HG02588 (cell line): ENCODE measurements around the gene PMEPA1.
"Not testable (repeated sequence)": the region's sequence is repeated elsewhere in the genome, so short reads cannot be mapped to it uniquely, and the experiment has no call there.

Experiments
- ATAC-seq: cut with Tn5 transposase; IDR thresholded peaks from one replicate; pipeline ENCODE4 v1.9.1; 2021; ENCODE audit warnings: mild to moderate bottlenecking, moderate library complexity; ENCODE audit not compliant: unreplicated experiment

The PMEPA1 gene

DNA sequence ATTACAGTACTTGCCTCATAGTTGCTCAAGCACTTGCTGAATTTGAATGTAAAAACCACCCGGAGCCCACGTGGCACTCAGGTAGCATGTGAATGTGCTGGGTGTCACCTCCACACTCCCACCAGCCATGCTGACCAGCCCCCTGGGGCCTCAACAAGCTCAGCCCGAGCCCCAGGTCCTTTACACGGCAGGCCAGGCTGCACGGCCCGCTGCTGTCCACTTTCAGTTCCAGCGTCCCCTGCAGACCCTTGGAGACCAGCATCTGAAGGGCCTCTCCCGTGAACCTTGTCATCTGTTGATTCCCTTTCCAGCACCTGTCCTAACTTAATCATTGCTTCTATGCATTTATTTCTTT lies 56.3 kb downstream of the PMEPA1 start:
- ATAC-seq: no peak

DNA sequence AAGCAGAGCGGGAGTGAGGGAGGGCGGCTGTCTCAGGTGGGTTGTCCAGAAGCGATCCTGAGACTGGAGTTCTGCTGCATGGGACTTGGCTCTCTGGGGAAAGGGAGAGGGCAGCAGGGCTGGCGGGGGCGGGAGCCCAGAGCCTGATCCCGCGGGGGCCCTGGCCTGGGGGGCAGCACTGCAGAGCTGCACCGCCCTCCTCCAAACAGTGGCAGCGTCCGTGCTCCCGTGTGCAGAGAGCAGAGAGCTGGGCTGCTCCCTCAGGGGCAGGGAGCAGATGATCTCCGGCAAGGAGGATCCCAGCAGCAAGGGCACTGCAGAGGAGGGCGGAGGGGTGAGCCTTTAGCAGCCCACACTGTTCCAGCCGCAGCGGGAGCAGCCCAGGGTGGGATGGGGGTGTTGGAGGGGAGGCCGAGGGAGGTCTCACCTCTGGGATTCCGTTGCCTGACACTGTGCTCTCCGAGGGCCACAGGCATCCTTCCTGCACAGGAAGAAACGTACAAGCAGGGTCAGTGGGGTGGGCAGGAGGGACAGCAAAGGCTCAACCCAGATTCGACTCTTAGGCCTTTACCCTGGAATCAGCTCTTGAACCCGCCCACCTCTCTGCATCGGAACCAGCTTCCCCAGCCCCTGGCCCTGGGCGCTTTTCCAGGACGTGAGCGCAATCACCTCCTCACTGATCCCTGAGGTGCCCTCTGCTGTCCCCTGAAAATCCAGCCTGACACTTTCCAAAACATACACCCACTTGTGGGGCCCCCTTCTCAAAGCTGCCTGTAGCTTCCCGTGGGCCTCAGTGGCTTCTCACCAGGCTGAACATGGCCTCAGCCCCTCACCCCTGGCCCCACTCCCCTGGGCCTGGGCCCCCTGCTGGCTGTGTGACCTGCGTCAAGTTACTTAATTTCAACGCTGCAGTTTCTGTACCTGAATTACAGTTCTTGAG lies 56.9 kb downstream of the PMEPA1 start:
- ATAC-seq: no peak

DNA sequence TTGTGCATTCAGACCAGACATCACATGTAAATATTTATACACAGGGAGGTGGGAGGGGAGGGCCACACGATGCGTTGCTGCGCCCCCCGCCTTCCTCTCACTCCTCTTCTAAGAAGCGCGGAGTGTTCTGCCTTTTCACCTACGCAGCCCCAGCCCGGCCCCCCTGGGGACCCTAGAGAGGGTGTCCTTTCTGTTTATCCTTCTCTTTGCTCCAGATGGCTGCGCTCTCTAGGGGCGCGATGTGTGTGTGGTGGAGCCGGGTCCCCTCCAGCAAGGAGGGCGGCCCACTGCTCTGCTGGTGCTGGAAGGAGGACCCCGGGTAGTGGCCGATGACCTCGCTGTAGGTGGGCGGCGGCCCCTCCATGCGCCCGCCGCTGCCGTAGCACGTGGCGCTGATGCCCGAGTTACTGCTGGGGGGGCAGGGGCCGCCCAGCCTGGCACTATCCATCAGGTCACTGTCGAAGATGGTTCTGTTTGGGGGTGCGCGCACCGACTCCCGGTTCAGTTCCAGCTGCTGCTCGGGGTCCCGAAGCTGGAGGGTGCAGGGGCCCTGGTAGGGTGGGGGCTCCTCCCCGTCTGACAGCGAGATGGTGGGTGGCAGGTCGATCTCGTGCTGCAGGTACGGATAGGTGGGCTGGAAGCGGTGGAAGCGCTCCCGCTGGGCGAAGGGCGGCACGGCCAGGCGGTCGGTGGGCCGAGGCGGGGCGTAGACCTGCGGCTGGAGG lies 57.8 kb downstream of the PMEPA1 start:
- ATAC-seq: no peak

DNA sequence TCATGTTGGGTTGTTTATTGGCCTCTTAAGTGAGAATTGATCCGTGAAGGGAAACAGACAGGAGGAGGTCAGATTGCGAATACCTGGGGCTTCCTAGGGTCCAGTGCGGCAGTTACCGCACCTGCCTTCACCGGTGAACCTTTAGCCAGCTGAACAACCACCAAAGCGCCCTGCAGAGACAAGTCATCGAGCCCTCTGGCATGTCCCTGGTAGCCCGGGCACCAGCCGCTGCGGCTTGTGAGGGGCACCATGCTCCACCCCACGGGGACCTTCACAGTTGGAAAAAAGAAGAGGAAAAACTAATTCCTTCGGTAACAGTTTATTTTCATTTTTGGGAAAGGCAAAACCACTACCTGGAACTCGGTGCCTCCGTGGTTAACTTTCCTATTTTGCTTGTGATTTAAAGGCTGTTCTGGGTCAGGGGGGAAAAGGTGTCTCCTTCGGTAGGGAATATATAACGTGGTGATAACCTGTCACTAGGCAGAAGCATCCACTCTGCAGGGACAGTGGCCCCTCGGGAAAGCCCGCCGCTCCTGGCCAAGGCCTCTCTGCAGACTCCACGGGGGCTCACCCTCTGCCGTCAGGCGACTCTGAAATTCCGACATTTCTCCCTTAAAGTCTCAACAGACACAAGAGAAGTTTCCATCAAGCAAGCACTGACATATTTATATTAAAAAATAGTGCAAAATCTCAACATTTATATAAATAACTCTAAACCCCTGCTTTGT lies 58.9 kb downstream of the PMEPA1 start:
- no peak for ATAC-seq

- no peak for ATAC-seq
Observed at GRCh38 chr20:57650266-57650665, 59.5 kb downstream of the PMEPA1 start.

GRCh38 chr20:57649617-57650015 lies 60.2 kb downstream of the PMEPA1 start:
- ATAC-seq: no peak

GRCh38 chr20:57648878-57649616 lies 60.8 kb downstream of the PMEPA1 start:
- no peak for ATAC-seq

DNA sequence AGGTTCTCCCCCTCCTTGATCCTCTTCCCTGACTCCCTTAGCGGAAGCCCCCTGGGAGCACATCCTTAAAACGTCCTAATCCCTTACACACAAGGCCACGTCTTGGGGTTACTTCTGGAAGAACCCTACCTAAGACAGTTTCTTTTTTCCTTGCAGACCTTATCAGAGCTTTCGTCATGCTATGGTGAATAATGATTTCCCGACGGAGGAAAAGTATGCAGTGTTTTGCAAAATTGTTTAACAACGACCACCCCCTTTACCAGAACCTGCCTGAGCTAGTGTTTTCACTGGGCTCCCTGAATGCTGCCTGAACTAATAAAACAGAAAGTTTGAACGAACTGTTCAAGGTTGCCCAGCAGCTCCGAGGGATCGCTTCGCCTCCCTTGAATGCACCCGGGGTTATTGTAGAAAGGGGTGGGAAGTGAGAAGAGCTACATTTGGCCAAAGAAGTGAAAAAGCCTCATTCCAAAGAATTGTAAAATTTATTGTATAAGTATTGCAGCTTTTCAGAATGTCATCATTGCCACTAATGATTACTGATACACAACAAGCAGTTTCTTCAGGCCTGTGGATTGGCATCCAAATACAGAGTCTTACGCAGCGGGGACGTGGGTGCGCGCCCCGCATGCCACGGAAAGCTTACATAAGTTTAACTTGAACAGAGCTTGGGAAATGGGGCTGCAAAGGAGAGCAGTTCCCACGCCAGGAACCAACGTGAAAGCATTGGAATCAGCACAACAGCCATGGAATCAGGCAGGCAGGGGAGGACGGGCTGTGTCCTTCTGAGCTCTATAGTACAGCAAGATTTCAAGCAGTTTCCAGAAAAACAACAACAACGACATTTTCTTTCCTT lies 61.7 kb downstream of the PMEPA1 start:
- no peak for ATAC-seq

DNA sequence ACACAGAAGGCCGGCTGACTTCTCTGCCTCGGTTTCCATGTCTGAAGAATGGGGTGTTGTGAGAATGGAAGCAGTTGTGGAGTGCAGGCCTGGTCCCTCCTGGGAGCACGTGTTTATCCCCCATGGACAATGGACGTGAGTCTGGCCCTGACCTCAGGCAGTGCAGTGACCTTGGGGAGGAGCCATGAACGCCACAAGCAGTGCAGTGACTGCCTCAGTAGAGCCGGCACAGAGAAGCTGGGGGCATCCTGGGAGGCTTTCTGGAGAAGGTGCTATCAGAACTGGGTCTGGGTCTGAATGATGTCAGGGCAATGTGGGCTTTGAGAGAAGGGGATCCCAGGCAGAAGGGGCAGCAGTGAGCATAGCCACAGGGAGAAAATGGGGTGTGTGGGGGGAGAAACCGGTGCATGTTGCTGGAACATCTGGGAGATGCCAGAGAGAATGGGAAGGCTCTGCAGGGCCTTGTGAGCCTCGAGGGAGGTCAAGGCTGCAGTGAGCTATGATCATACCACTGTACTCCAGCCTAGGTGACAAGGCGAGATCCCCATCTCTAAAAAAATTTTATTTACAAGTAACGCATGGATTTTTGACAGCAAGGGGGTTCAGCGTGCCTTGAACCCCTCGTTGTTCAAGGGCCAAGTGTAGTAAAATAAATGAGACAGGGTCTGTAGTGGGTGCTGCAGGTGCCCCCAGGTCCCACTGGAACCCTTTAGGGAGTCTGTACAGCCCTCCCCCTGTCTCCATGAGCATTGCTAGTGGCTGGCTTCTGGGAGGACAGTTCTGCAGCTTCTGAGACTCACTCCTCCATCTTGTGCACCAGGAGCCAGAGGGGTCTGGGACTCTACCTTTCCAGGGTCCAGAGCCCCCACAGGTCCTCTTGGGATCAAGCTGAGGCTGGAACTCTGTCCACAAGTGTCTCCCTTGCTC lies 62.5 kb downstream of the PMEPA1 start:
- no peak for ATAC-seq

DNA sequence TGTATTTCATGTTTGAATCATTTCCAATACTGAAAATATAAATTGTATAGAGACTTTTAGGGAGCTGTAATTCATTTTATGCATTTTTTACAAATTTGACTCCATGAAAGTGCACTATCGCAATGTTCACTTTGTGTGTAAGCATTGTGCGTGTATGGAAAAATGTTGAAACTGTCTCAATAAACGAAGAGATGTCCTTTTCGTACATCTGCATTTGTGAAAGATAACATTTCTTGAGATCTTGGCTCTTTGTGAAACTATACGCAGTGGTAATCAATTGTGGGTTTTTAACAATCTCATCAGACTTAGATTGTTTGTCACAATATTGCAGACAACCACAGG lies 70.9 kb downstream of the PMEPA1 start:
- no peak for ATAC-seq

DNA sequence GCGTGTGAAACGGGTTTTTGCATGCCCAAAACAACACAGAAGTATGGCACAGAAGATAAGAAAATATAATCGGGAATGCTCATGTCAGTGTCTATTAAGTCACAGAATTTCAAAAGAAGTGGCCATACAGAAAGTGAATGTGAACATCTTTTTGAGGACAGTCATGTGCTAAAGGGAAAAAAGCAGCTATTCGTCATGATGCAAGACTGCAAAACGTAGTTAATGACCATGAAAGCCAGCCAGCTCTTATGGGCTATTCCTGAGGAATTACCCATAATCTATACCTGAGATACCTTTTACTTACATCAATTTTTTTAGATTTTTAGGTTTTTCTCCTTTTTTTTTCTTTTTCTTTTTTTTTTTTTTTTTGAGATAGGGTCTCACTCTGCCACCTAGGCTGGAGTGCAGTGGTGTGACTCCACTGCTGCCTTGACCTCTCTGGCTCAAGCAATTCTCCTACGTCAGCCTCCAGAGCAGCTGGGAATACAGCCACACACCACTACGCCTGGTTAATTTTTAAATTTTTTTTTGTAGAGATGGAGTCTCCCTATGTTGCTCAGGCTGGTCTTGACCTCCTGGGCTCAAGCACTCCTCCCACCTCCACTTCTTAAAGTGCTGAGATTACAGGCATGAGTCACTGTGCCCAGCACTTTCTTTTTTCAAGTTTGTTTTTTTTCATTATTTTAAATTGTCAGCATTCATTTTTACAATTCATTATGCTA lies 71.5 kb downstream of the PMEPA1 start:
- no peak for ATAC-seq

GRCh38 chr20:57633945-57634491 lies 75.8 kb downstream of the PMEPA1 start:
- no peak for ATAC-seq

GRCh38 chr20:57632286-57632685 lies 77.5 kb downstream of the PMEPA1 start:
- ATAC-seq: no peak

GRCh38 chr20:57630061-57630460 lies 79.8 kb downstream of the PMEPA1 start:
- ATAC-seq: no peak

DNA sequence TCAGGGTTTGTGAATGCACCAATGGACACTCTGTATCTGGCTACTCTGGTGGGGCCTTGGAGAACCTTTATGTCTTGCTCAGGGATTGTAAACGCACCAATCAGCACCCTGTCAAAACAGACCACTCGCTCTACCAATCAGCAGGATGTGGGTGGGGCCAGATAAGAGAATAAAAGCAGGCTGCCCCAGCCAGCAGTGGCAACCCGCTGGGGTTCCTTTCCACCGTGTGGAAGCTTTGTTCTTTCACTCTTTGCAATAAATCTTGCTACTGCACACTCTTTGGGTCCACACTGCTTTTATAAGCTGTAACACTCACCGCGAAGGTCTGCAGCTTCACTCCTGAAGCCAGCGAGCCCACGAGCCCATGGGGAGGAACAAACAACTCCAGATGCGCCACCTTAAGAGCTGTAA lies 80.3 kb downstream of the PMEPA1 start:
- ATAC-seq: not testable (repeated sequence)

DNA sequence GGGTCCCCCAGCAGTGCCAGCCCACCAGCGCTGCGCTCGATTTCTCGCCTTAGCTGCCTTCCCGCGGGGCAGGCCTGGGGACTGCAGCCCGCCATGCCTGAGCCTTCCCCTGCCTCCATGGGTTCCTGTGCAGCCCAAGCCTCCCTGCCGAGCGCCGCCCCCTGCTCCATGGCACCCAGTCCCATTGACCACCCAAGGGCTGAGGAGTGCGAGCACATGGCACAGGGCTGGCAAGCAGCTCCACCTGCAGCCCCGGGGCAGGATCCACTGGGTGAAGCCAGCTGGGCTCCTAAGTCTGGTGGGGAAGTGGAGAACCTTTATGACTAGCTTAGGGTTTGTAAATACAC lies 80.9 kb downstream of the PMEPA1 start:
- ATAC-seq: not testable (repeated sequence)

- no peak for ATAC-seq
Observed at GRCh38 chr20:57628047-57628961, 81.5 kb downstream of the PMEPA1 start.
